HepG2 (cell line): ENCODE measurements around the gene PDGFA. TPM values are rescaled to one million over a fixed set of nuclear protein-coding genes. Genes with fewer than 3 reads are reported as not detected.
A peak's percentile ranks its signal among the peaks of the same experiment; 100 is the strongest.

Experiments used
- BATF2 ChIP-seq: sonication (generic); formaldehyde crosslinking; IDR thresholded peaks from 2 replicates; pipeline ENCODE4 v1.8.0; 2022; ENCODE audit warnings: mild to moderate bottlenecking, missing genetic modification reagents, moderate library complexity
- CREM ChIP-seq, 2 experiments: sonication (generic) in 1 of 2; formaldehyde crosslinking in 1 of 2; IDR thresholded peaks; 2 replicates each; pipeline versions ENCODE4 v1.4.0 to v1.6.1; 2016 to 2020; ENCODE audit warnings: antibody characterized with exemption in 1 of 2, mild to moderate bottlenecking in 1 of 2, missing genetic modification reagents in 1 of 2
- EZH2 ChIP-seq: conservative IDR thresholded peaks from 2 replicates; pipeline ENCODE4 v1.6.1; 2012; ENCODE audit warnings: mild to moderate bottlenecking, low read depth, low read length, moderate library complexity
- FUBP1 ChIP-seq: sonication (generic); formaldehyde crosslinking; IDR thresholded peaks from 2 replicates; pipeline ENCODE4 v1.5.1; 2020; ENCODE audit warnings: missing genetic modification reagents, mild to moderate bottlenecking, borderline replicate concordance
- GATA4 ChIP-seq: sonication (generic); IDR thresholded peaks from 2 replicates; pipeline ENCODE4 v1.6.1; 2016; ENCODE audit warnings: antibody characterized with exemption, low read depth, borderline replicate concordance
- HIC2 ChIP-seq: sonication (generic); formaldehyde crosslinking; IDR thresholded peaks from 2 replicates; pipeline ENCODE4 v1.9.0; 2022; ENCODE audit warnings: low read depth, missing genetic modification reagents
- NR1H2 ChIP-seq: sonication (generic); formaldehyde crosslinking; IDR thresholded peaks from 2 replicates; pipeline ENCODE4 v1.8.1; 2022; ENCODE audit warnings: low read depth, missing genetic modification reagents, borderline replicate concordance
- PHF21A ChIP-seq: sonication (generic); formaldehyde crosslinking; IDR thresholded peaks from 2 replicates; pipeline ENCODE4 v1.5.0; 2020; ENCODE audit warnings: mild to moderate bottlenecking, missing genetic modification reagents
- PPARG ChIP-seq: conservative IDR thresholded peaks from 2 replicates; pipeline ENCODE4 v1.6.1; 2016; ENCODE audit warnings: missing biosample characterization, missing genetic modification reagents
- SNAPC4 ChIP-seq: sonication (generic); formaldehyde crosslinking; IDR thresholded peaks from 2 replicates; pipeline ENCODE4 v1.4.0; 2020; ENCODE audit warnings: mild to moderate bottlenecking, missing genetic modification reagents
- SRSF1 ChIP-seq: fragments of 200-400 bp; formaldehyde crosslinking; optimal IDR thresholded peaks from 2 replicates; pipeline ENCODE3; 2017; ENCODE audit warnings: mild to moderate bottlenecking, low read depth, low read length, moderate library complexity
- ZNF282 ChIP-seq: fragments of 450-650 bp; IDR thresholded peaks from 2 replicates; pipeline ENCODE4 v1.6.1; 2018; ENCODE audit not compliant: partially characterized antibody
- ZNF329 ChIP-seq: sonication (generic); formaldehyde crosslinking; IDR thresholded peaks from 2 replicates; pipeline ENCODE4 v1.9.0; 2021; ENCODE audit warnings: low read depth, mild to moderate bottlenecking, missing genetic modification reagents
- ZNF567 ChIP-seq: sonication (generic); formaldehyde crosslinking; IDR thresholded peaks from 2 replicates; pipeline ENCODE4 v1.8.1; 2023; ENCODE audit warnings: mild to moderate bottlenecking, missing genetic modification reagents, borderline replicate concordance
- ZNF782 ChIP-seq: sonication (generic); formaldehyde crosslinking; IDR thresholded peaks from 2 replicates; pipeline ENCODE4 v1.4.0; 2020; ENCODE audit warnings: missing genetic modification reagents, mild to moderate bottlenecking, borderline replicate concordance
- ZSCAN9 ChIP-seq: IDR thresholded peaks from 2 replicates; pipeline ENCODE4 v1.6.1; 2016; ENCODE audit warnings: borderline replicate concordance
- polyA plus RNA-seq, 8 experiments: library from polyadenylated mRNA; depleted of rRNA in 3 of 8; stranded (reverse) in 7 of 8; unstranded in 1 of 8; fragments of >200 nt; fragmentation: Illumina TruSeq in 4 of 8; extraction: Trizol in 4 of 8; gene quantifications; 2 replicates each; pipeline versions ENCODE4 v1.2.1 to v1.2.3, GENCODE V29; 2011 to 2016; ENCODE audit warnings: low read depth in 4 of 8, missing spikeins in 1 of 8, mixed read lengths in 1 of 8; ENCODE audit not compliant: insufficient read depth in 1 of 8
- total RNA-seq, 5 experiments: library from RNA; depleted of rRNA; stranded (reverse); fragments of >200 nt; fragmentation: Illumina TruSeq; extraction: Trizol; gene quantifications; 2 replicates each; pipeline ENCODE4 v1.2.3, GENCODE V29; 2016; ENCODE audit warnings: low read depth in 1 of 5
- TF ChIP-seq, protein P1 (sequence below): IDR thresholded peaks from 2 replicates; pipeline ENCODE4 v1.6.1; 2016

Gene PDGFA
- total and polyA plus RNA-seq, 2 of the 13 experiments (the other 11 are each of a cell fraction or from before 2014, with no cell fraction given) = 1.5 to 3.4 TPM

DNA sequence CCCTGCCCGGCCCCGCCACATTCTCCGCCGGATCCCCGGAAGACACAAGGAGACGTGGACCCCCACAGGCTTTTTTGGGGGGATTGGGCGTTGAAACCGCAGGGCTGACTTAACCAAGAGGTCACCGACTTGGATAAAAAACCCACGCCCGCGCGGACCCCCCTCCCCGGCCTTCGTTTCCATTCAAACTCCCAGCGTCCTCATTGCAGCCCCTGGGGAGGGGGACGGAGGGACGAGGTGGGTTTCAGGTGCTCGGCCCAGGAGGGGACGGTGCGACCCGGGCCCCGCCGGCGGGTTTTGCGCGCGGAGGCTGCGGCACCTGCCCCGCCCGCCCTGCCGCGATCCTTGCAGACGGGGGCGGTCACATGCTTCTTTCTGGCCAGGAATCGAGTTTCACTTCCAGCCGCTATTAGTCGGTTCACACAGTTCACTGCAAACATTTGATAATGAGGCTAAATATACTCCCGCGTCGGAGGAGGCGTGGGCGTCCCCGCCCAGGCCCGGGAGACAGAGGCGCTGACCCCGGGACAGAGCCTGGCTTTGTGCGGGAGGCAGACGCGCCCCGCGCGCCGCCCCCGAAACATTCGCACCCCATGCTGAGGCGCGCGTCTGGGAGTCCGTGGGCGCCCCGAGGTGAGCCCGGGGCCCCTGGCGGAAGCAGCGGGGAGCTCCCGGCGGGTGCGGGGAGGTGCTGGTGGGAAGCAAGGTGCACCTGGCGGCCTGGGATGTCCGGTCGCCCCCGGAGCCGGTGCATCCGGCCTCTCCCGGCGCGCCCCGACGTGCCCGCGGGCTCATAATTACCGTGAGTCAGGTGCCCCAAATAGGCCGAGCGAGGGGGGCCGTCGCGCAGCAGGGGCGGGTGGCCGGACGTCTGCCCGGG is 2.7 kb upstream of the PDGFA start (continued):
- TF ChIP-seq ZNF282 (no peak), HIC2 (CRISPR knock-in tag) (no peak), ZNF782 (CRISPR knock-in tag) (no peak), BATF2 (CRISPR knock-in tag) (no peak), ZNF567 (CRISPR knock-in tag) (no peak), ZSCAN9 (no peak), SRSF1 (no peak), SNAPC4 (CRISPR knock-in tag) (no peak), EZH2 (peak; percentile 84), FUBP1 (no peak), CREM (IDR thresholded peaks at IDR 0.05) (no peak), CREM (CRISPR knock-in tag; IDR thresholded peaks at IDR 0.05) (no peak), GATA4 (no peak), NR1H2 (no peak), PHF21A (CRISPR knock-in tag) (0 out of 2 replicates have a peak, but pooled peaks have one; percentile 27), ZNF329 (CRISPR knock-in tag) (no peak), PPARG (CRISPR knock-in tag) (no peak)
- TF ChIP-seq, protein P1, sequence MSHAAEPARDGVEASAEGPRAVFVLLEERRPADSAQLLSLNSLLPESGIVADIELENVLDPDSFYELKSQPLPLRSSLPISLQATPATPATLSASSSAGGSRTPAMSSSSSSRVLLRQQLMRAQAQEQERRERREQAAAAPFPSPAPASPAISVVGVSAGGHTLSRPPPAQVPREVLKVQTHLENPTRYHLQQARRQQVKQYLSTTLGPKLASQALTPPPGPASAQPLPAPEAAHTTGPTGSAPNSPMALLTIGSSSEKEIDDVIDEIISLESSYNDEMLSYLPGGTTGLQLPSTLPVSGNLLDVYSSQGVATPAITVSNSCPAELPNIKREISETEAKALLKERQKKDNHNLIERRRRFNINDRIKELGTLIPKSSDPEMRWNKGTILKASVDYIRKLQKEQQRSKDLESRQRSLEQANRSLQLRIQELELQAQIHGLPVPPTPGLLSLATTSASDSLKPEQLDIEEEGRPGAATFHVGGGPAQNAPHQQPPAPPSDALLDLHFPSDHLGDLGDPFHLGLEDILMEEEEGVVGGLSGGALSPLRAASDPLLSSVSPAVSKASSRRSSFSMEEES = peak; percentile 27; the same call in 1 of the 2 replicates
